GM08714 (cell line): Measurements from ENCODE around the gene ADAM17.

Experiments used
- H3K4me3 ChIP-seq: fragments of 200-500 bp; sonication (Bioruptor generic); 2 replicates; pipeline ENCODE4 v1.5.1; 2014; ENCODE audit warnings: mild to moderate bottlenecking, low read length, inconsistent platforms
- ZNF274 ChIP-seq: IDR thresholded peaks from 2 replicates; pipeline ENCODE4 v1.6.1; 2012; ENCODE audit warnings: mild to moderate bottlenecking, low read depth, low read length

ADAM17 gene

DNA sequence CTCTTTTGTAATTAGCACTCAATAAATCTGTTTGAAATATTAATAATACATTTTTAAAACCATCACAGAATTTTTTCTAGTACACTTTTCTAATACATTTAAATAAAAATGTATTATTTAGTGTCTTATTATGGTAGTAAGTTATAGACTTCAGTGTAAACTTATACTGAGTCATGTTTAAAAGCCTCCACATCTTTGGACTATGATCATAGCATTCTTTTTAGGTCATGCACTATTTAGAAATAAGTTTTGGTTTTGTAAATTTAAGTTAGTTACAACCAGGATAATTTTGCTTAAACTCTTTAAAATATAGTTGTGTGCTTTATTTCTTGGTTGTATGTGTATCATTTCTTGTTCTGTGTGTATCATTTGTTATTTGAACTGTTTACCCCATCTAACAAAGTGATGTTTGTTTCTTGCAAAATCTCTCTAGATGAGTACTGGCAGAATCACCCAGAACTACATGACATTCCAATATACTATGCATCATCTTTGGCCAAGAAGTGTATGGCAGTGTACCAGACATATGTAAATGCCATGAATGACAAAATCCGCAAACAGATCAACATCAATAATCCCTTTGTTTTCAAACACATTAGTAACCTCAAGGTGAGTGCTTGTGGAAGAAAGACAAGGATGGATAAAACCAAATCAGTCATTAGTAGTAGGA, 115.4 kb downstream of the ADAM17 start:
- H3K4me3 ChIP-seq: no peak overlapping the region
- TF ChIP-seq ZNF274: no peak

DNA sequence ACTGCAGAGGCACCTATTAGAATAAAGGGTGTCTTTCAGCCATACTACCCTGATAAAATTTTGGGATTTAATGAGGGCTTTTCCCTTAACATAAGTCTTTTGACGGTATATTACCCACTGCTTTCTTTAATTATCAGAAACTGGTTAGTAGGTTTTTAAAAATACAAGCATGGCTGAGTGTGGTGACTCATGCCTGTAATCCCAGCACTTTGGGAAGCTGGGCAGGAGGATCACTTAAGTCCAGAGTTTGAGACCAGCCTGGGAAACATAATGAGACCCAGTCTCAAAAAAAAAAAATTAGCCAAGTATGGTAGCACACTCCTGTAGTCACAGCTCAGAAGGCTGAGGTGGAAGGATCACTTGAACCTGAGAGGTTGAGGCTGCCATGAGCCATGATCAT, 116.1 kb downstream of the ADAM17 start:
- no peak overlapping the region for H3K4me3 ChIP-seq

More for the DNA sequence above, 116.1 kb downstream of the ADAM17 start:
- no peak for TF ChIP-seq ZNF274
